ENCODE measurements around the gene SPDEF. TPM values are rescaled to one million over a fixed set of nuclear protein-coding genes. Genes with fewer than 3 reads are reported as not detected.

Gene SPDEF
- total RNA-seq, 1 experiment from 2014 or later = not detected

- intact Hi-C loops (cut with micrococcal nuclease) = no loop called here
- Mint-ChIP-seq H3K36me3 (ENCODE audit: insufficient read depth, unreplicated experiment) (peaks cover 6% of the 10 kb centered on the region), H3K9me3 (ENCODE audit: unreplicated experiment) (no peaks in the 10 kb centered on the region), H3K4me1 (ENCODE audit: insufficient read depth, unreplicated experiment) (peaks cover 5% of the 10 kb centered on the region), H3K4me3 (ENCODE audit: unreplicated experiment) (no peak overlapping the region), H3K27ac (ENCODE audit: low read depth, unreplicated experiment) (no peak overlapping the region), H3K27me3 (ENCODE audit: insufficient read depth, unreplicated experiment) (no peaks in the 10 kb centered on the region)
- BruUV-seq (replicated peaks) = no TSS peak
- no peak for DNase-seq (ENCODE audit: unreplicated experiment)
- ChIA-PET POLR2A (no interaction called here), CTCF (interaction anchor here (0.7 to 1.1 kb wide), 2 partner anchors 17 to 39 kb away, joined by 3 read pairs; no protein-coding TSS in a partner anchor)
- no peak for TF ChIP-seq CTCF (IDR thresholded peaks at IDR 0.05; ENCODE audit: unreplicated experiment)
These were observed 10.9 kb upstream of the SPDEF start for GRCh38 chr6:34566830-34567546.

GRCh38 chr6:34565722-34566137 is 9.6 kb upstream of the SPDEF start:
- ChIA-PET POLR2A (no interaction called here), CTCF (no interaction called here)
- Mint-ChIP-seq H3K9me3 (ENCODE audit: unreplicated experiment) (no peaks in the 10 kb centered on the region), H3K4me3 (ENCODE audit: unreplicated experiment) (no peak overlapping the region), H3K36me3 (ENCODE audit: insufficient read depth, unreplicated experiment) (no peaks in the 10 kb centered on the region), H3K4me1 (ENCODE audit: insufficient read depth, unreplicated experiment) (peaks cover 5% of the 10 kb centered on the region), H3K27me3 (ENCODE audit: insufficient read depth, unreplicated experiment) (no peaks in the 10 kb centered on the region), H3K27ac (ENCODE audit: low read depth, unreplicated experiment) (no peak overlapping the region)
- intact Hi-C loops (cut with micrococcal nuclease) = no loop called here
- TF ChIP-seq CTCF (IDR thresholded peaks at IDR 0.05; ENCODE audit: unreplicated experiment) = no peak
- DNase-seq (ENCODE audit: unreplicated experiment) = no peak
- no TSS peak for BruUV-seq (replicated peaks)

- no peaks in the 10 kb centered on the region for H3K27me3 Mint-ChIP-seq (ENCODE audit: insufficient read depth, unreplicated experiment)
- intact Hi-C loops (cut with micrococcal nuclease) = no loop called here
- CTCF ChIA-PET = interaction anchor here (0.6 to 1.3 kb wide), 2 partner anchors 27 to 139 kb away, joined by 3 read pairs; no protein-coding TSS in a partner anchor
These were observed 8.1 kb upstream of the SPDEF start for GRCh38 chr6:34564181-34564580.

GRCh38 chr6:34563513-34563870 is 7.4 kb upstream of the SPDEF start:
- intact Hi-C loops (cut with micrococcal nuclease) = no loop called here
- BruUV-seq (replicated peaks) = no TSS peak

More at GRCh38 chr6:34564181-34564580, 8.1 kb upstream of the SPDEF start:
- DNase-seq (ENCODE audit: unreplicated experiment) = no peak
- Mint-ChIP-seq H3K4me3 (ENCODE audit: unreplicated experiment) (no peak overlapping the region), H3K4me1 (ENCODE audit: insufficient read depth, unreplicated experiment) (peaks cover 5% of the 10 kb centered on the region), H3K27ac (ENCODE audit: low read depth, unreplicated experiment) (no peak overlapping the region), H3K36me3 (ENCODE audit: insufficient read depth, unreplicated experiment) (no peaks in the 10 kb centered on the region), H3K9me3 (ENCODE audit: unreplicated experiment) (no peaks in the 10 kb centered on the region)
- POLR2A ChIA-PET = no interaction called here
- no peak for TF ChIP-seq CTCF (IDR thresholded peaks at IDR 0.05; ENCODE audit: unreplicated experiment)
- no TSS peak for BruUV-seq (replicated peaks)

More at GRCh38 chr6:34563513-34563870, 7.4 kb upstream of the SPDEF start:
- no peaks in the 10 kb centered on the region for H3K9me3 Mint-ChIP-seq (ENCODE audit: unreplicated experiment)
- no peak overlapping the region for H3K4me3 Mint-ChIP-seq (ENCODE audit: unreplicated experiment)
- ChIA-PET CTCF (no interaction called here), POLR2A (no interaction called here)
- DNase-seq (ENCODE audit: unreplicated experiment) = no peak
- H3K4me1 Mint-ChIP-seq (ENCODE audit: insufficient read depth, unreplicated experiment) = peaks cover 5% of the 10 kb centered on the region
- no peak overlapping the region for H3K27ac Mint-ChIP-seq (ENCODE audit: low read depth, unreplicated experiment)
- H3K27me3 Mint-ChIP-seq (ENCODE audit: insufficient read depth, unreplicated experiment) = no peaks in the 10 kb centered on the region
- TF ChIP-seq CTCF (IDR thresholded peaks at IDR 0.05; ENCODE audit: unreplicated experiment) = no peak
- H3K36me3 Mint-ChIP-seq (ENCODE audit: insufficient read depth, unreplicated experiment) = no peaks in the 10 kb centered on the region

Measured in MCF 10A (cell line).